K562 (cell line): ENCODE results near the gene RAP1GAP2. TPM values are rescaled to one million over a fixed set of nuclear protein-coding genes. Genes with fewer than 3 reads are reported as not detected.

Source experiments
- ATAC-seq: fragments of 200-7000 bp; cut with Tn5 transposase; 3 replicates; pipeline ENCODE4 v1.9.1; 2020; ENCODE audit warnings: moderate library complexity
- BruUV-seq: library from RNA; stranded (reverse); fragments of 400-500 nt; replicated peaks from 2 replicates; lab custom pipeline; 2021; lab: Mats Ljungman, UMichigan
- CTCF ChIA-PET: fragments of 300-600 bp; formaldehyde crosslinking; extraction: SDS; loops from one replicate; lab custom pipeline; 2021; ENCODE audit warnings: low intra/inter-chr PET ratio; lab: Yijun Ruan, JAX
- POLR2A ChIA-PET: fragments of 300-600, 350-650 bp; sonication (Branson Sonifier 250); formaldehyde crosslinking; extraction: SDS; loops from one replicate; lab custom pipeline; 2021; ENCODE audit warnings: antibody characterized with exemption, inconsistent platforms; lab: Yijun Ruan, JAX
- DNase-seq, 4 experiments: peaks; one replicate each; pipeline versions ENCODE4 v3.0.0 to v3.0.0-alpha.2; 2011 to 2018; ENCODE audit warnings: low spot score in 3 of 4, mixed read lengths in 3 of 4; ENCODE audit errors: extremely low read depth in 1 of 4
- FAIRE-seq: peaks from 2 replicates; lab custom pipeline; 2011; peaks lifted over from hg19 to GRCh38; lab: Jason Lieb, UNC
- H2AFZ ChIP-seq: 2 replicates; pipeline ENCODE4 v1.6.0; 2011; ENCODE audit warnings: low read depth, low read length, control low read depth, inconsistent platforms
- H3K27ac ChIP-seq: fragments of 200-600 bp; 3 replicates; pipeline ENCODE4 v1.8.0; 2011; ENCODE audit warnings: low read depth, mild to moderate bottlenecking, control low read depth, inconsistent platforms, low read length, moderate library complexity, mixed read lengths; ENCODE audit errors: extremely low read depth
- H3K27me3 ChIP-seq, 2 experiments: fragments of 300-600 bp in 1 of 2; 2 replicates in 1 of 2; 3 replicates in 1 of 2; pipeline versions ENCODE4 v1.6.0 to v1.8.0; 2011; ENCODE audit warnings: inconsistent platforms in 2 of 2, low read length in 2 of 2, mild to moderate bottlenecking in 1 of 2, mixed read lengths in 1 of 2, moderate library complexity in 1 of 2; ENCODE audit not compliant: control insufficient read depth in 2 of 2, insufficient read depth in 2 of 2
- H3K36me3 ChIP-seq: fragments of 300-600 bp; 3 replicates; pipeline ENCODE4 v1.8.0; 2011; ENCODE audit warnings: mild to moderate bottlenecking, low read length, inconsistent platforms; ENCODE audit not compliant: control insufficient read depth, insufficient read depth
- H3K4me1 ChIP-seq, 2 experiments: fragments of 200-600 bp in 1 of 2; replicated peaks in 1 of 2; 2 replicates in 1 of 2; 3 replicates in 1 of 2; pipeline versions ENCODE4 v1.5.1 to v1.8.0; 2011; ENCODE audit warnings: inconsistent platforms in 2 of 2, low read length in 2 of 2, mild to moderate bottlenecking in 1 of 2, mixed read lengths in 1 of 2, moderate library complexity in 1 of 2; ENCODE audit not compliant: control insufficient read depth in 2 of 2, insufficient read depth in 2 of 2
- H3K4me2 ChIP-seq: 2 replicates; pipeline ENCODE4 v1.6.1; 2011; ENCODE audit warnings: low read length, control low read depth, inconsistent platforms, mixed read lengths; ENCODE audit not compliant: insufficient read depth
- H3K4me3 ChIP-seq: fragments of 200-600 bp; sonication (generic), shearing (Covaris generic); 2 replicates; pipeline ENCODE4 v1.5.1; 2016; ENCODE audit warnings: control low read depth, inconsistent platforms
- H3K79me2 ChIP-seq: fragments of 200-600 bp; 3 replicates; pipeline ENCODE4 v1.8.0; 2011; ENCODE audit warnings: low read length, inconsistent platforms; ENCODE audit not compliant: control insufficient read depth, insufficient read depth
- H3K9ac ChIP-seq, 2 experiments: 2 replicates each; pipeline versions ENCODE4 v1.6.0 to v1.6.1; 2011; ENCODE audit warnings: low read depth in 2 of 2, low read length in 2 of 2, control low read depth in 1 of 2, inconsistent platforms in 1 of 2, mild to moderate bottlenecking in 1 of 2, mixed read lengths in 1 of 2; ENCODE audit not compliant: insufficient read depth in 1 of 2
- H3K9me1 ChIP-seq: one replicate; pipeline ENCODE4 v1.6.0; 2011; ENCODE audit warnings: inconsistent platforms, mild to moderate bottlenecking, low read length, moderate library complexity; ENCODE audit not compliant: control insufficient read depth, insufficient read depth
- H3K9me3 ChIP-seq: replicated peaks from 2 replicates; pipeline ENCODE4 v1.5.1; 2011; ENCODE audit warnings: low read depth, low read length, inconsistent platforms; ENCODE audit not compliant: control insufficient read depth, insufficient read depth
- H4K20me1 ChIP-seq: replicated peaks from 2 replicates; pipeline ENCODE4 v1.6.1; 2011; ENCODE audit warnings: low read length, inconsistent platforms, mixed read lengths; ENCODE audit not compliant: control insufficient read depth, insufficient read depth
- MBD2 ChIP-seq: sonication (generic); IDR thresholded peaks from 2 replicates; pipeline ENCODE4 v1.6.1; 2016; ENCODE audit warnings: low read depth, borderline replicate concordance
- MLLT1 ChIP-seq, 2 experiments: fragments of 450-650 bp; IDR thresholded peaks; 2 replicates each; pipeline ENCODE4 v1.6.1; 2016
- SNIP1 ChIP-seq: fragments of 450-650 bp; IDR thresholded peaks from 2 replicates; pipeline ENCODE4 v1.7.1; 2017; ENCODE audit warnings: low read depth, mild to moderate bottlenecking
- TFAM ChIP-seq: fragments of 250-450 bp; sonication (Bioruptor Pico); conservative IDR thresholded peaks from 2 replicates; pipeline ENCODE4 v1.5.0; 2021; ENCODE audit warnings: mild to moderate bottlenecking, moderate library complexity
- TSC22D4 ChIP-seq: fragments of 450-650 bp; IDR thresholded peaks from 2 replicates; pipeline ENCODE4 v1.6.1; 2016; ENCODE audit warnings: missing genetic modification characterization, missing biosample characterization, control low read depth
- whole genome bisulfite sequencing: fragments of 100-300 bp; shearing (Covaris generic); methylation state at CpG from one replicate; pipeline ENCODE4 v1.1.6; 2016; ENCODE audit warnings: low coverage, mixed read lengths; ENCODE audit not compliant: insufficient coverage; ENCODE audit errors: missing lambda C conversion rate; 5-methylcytosine and 5-hydroxymethylcytosine counted together
- in situ Hi-C: fragments of 300-500 bp; cut with MboI; formaldehyde crosslinking; loops from 4 replicates; pipeline ENCODE4 v1.15.0; 2018; ENCODE audit warnings: inconsistent platforms, mixed read lengths
- intact Hi-C: fragments of 100-400 bp; cut with micrococcal nuclease; formaldehyde crosslinking; loops from 2 replicates; pipeline ENCODE4 v1.14.2; 2022
- polyA plus RNA-seq, 8 experiments: library from polyadenylated mRNA; depleted of rRNA in 4 of 8; stranded (reverse) in 5 of 8; unstranded in 3 of 8; fragments of >200 nt; fragmentation: Nextera tagmentation in 2 of 8; fragmentation: Illumina TruSeq in 1 of 8; extraction: Ambion mirVana in 2 of 8; extraction: Trizol in 1 of 8; gene quantifications; 2 replicates each; pipeline versions ENCODE4 v1.2.1 to v1.2.3, GENCODE V29; 2011 to 2014; ENCODE audit warnings: inconsistent platforms in 1 of 8, missing spikeins in 1 of 8
- total RNA-seq, 7 experiments: library from RNA; depleted of rRNA in 6 of 7; stranded (reverse); fragments of >200 nt in 6 of 7; fragmentation: Illumina TruSeq in 2 of 7; extraction: Trizol in 2 of 7; gene quantifications; 2 replicates each; pipeline versions ENCODE4 v1.2.1 to v1.2.3, GENCODE V29; 2011 to 2021; ENCODE audit warnings: low replicate concordance in 1 of 7

Gene RAP1GAP2
- total and polyA plus RNA-seq, 9 of the 15 experiments (the other 6 are each of a cell fraction or from before 2014, with no cell fraction given) = 0.01 to 1.3 (median 0.42) TPM; not detected in 1

- no peak overlapping the region for H3K4me2 ChIP-seq
Measured at GRCh38 chr17:3005696-3006095, 209.5 kb downstream of the RAP1GAP2 start.

More at GRCh38 chr17:3005696-3006095, 209.5 kb downstream of the RAP1GAP2 start:
- in situ Hi-C loops = loop anchor here (25.0 kb wide), 1 partner anchor 168 kb away; no protein-coding TSS in a partner anchor
- Histone ChIP-seq H3K4me3 (no peak overlapping the region), H3K9ac (no peak overlapping the region), H4K20me1 (no peaks in the 10 kb centered on the region), H3K9me1 (peaks cover 3% of the 10 kb centered on the region), H3K36me3 (no peaks in the 10 kb centered on the region), H3K4me1 (peaks cover 0 to 6% of the 10 kb centered on the region in 2 experiments; a peak in 1 of 5 replicates), H3K79me2 (no peaks in the 10 kb centered on the region), H3K27me3 (peaks cover 2 to 43% of the 10 kb centered on the region in 2 experiments; a peak in 4 of 5 replicates), H2AFZ (no peak overlapping the region), H3K9me3 (no peaks in the 10 kb centered on the region), H3K27ac (no peak overlapping the region)
- ChIA-PET CTCF (no interaction called here), POLR2A (no interaction called here)
- no peak for TF ChIP-seq MBD2
- TF ChIP-seq TFAM (CRISPR knock-in tag) = no peak
- no peak for TF ChIP-seq TSC22D4
- TF ChIP-seq MLLT1 (IDR thresholded peaks at IDR 0.05) = no peak
- no peak for TF ChIP-seq SNIP1
- intact Hi-C loops = no loop called here
- no TSS peak for BruUV-seq
- WGBS = 4% methylated on average over 11 of the region's 12 CpGs
- no peak for ATAC-seq
- no peak for FAIRE-seq
- DNase-seq = no peak
